Heart right ventricle (tissue), 16 donors: Measurements from ENCODE around the gene HSPA5. TPM values are rescaled to one million over a fixed set of nuclear protein-coding genes. Genes with fewer than 3 reads are reported as not detected.

Experiments used
- ATAC-seq, 8 donors: fragments of 200-7000 bp; cut with Tn5 transposase; one replicate each; pipeline ENCODE4 v1.9.1; 2020; ENCODE audit warnings: mild to moderate bottlenecking in 8 of 8, moderate library complexity in 8 of 8, moderate number of reproducible peaks in 1 of 8
- DNase-seq, 2 donors: peaks; one replicate each; pipeline ENCODE4 v3.0.0-alpha.2; 2020
- H3K27ac ChIP-seq, 10 donors: fragments of 200-600 bp; sonication (generic) in 2 of 10; one replicate each; pipeline versions ENCODE4 v1.5.0 to v1.8.0; 2020 to 2022; ENCODE audit warnings: mild to moderate bottlenecking in 3 of 10
- H3K27me3 ChIP-seq, 7 donors: fragments of 200-600 bp; one replicate each; pipeline ENCODE4 v1.8.0; 2021 to 2022; ENCODE audit warnings: mild to moderate bottlenecking in 2 of 7
- H3K36me3 ChIP-seq, 9 donors: fragments of 200-600 bp; sonication (generic) in 1 of 9; one replicate each; pipeline versions ENCODE4 v1.5.0 to v1.8.0; 2020 to 2022; ENCODE audit warnings: mild to moderate bottlenecking in 2 of 9
- H3K4me1 ChIP-seq, 9 donors: fragments of 200-600 bp; sonication (generic) in 1 of 9; one replicate each; pipeline versions ENCODE4 v1.5.0 to v1.8.0; 2020 to 2022; ENCODE audit warnings: mild to moderate bottlenecking in 4 of 9
- H3K4me3 ChIP-seq, 10 donors: fragments of 200-600 bp; sonication (generic) in 2 of 10; one replicate each; pipeline versions ENCODE4 v1.5.0 to v1.8.0; 2020 to 2022; ENCODE audit warnings: mild to moderate bottlenecking in 7 of 10, moderate library complexity in 2 of 10
- H3K9me3 ChIP-seq, 11 donors: fragments of 200-600 bp in 10 of 11; sonication (generic) in 2 of 11; one replicate each; pipeline versions ENCODE4 v1.5.0 to v1.8.0; 2013 to 2022; ENCODE audit warnings: mild to moderate bottlenecking in 2 of 11, control low read depth in 1 of 11, moderate library complexity in 1 of 11
- CTCF ChIP-seq, 9 donors: fragments of 200-600 bp; sonication (generic) in 2 of 9; IDR thresholded peaks; one replicate each; pipeline versions ENCODE4 v1.5.0 to v1.8.0; 2021 to 2022; ENCODE audit warnings: antibody characterized with exemption in 9 of 9, mild to moderate bottlenecking in 5 of 9, moderate library complexity in 1 of 9
- WGBS, 2 donors: extraction: QIAGEN DNeasy Blood & Tissue Kit; methylation state at CpG; one replicate each; pipeline ENCODE4 v1.1.7; 2013; ENCODE audit warnings: inconsistent platforms in 1 of 2; 5-methylcytosine and 5-hydroxymethylcytosine counted together
- intact Hi-C, 10 donors: fragments of 100-400 bp; cut with DNase I; formaldehyde crosslinking; loops; one replicate each; pipeline versions ENCODE4 v1.11.1 to v1.14.2; 2022
- polyA plus RNA-seq, 2 donors: library from polyadenylated mRNA; stranded (reverse); fragments of 200-250 nt; gene quantifications; one replicate each; pipeline ENCODE4 v1.2.3, GENCODE V29; 2013
- total RNA-seq, 10 donors: library from RNA; stranded (reverse); fragmentation: NEBNext Ultra II Directional in 3 of 10; extraction: Animal tissue kit (Norgen Biotek cat#: 25700) in 3 of 10; gene quantifications; one replicate each; pipeline versions ENCODE4 v1.2.1 to v1.2.4, GENCODE V29; 2021 to 2023
- donor health status: Arrhythmogenic right ventricular cardiomyopathy.
- donor health status: ischemic (EF 13 %, LVEDD 7.1; RV severe dilation, severe dysfunction).
- donor health status: healthy with polysubstance abuse.
- donor health status: DM: no; HTN: yes; CAD: no.
- donor health status: DM: no; HTN: no; CAD: no.
- donor health status: ischemic (EF 25% LVEDD 6.9; RV normal size, moderate dysfunction).
- donor health status: ischemic (EF 25% LVEDD 5.7; RV mildly dilated, moderate dysfunction).
- donor health status: healthy.
- donor health status: DM: yes; HTN: yes; CAD: no.
- donor health status: Ischemic cardiomyopathy.
- donor health status: ischemic (EF 35%, LVEDD 5.7; RV mildly dilated, moderate dysfunction).
- donor health status: nonischemic (EF 11% LVEDD 7.7; RV severe dilation, severe dysfunction).
- donor health status: DM: yes; HTN: yes; CAD: no.
- donor health status: PGD.
- donor health status: ischemic (EF 29% LVEDD 5.4; RV normal size, mild dysfunction).
- donor health status: nonischemic (EF 23%, LVEDD 6.1; RV moderate dilation, normal function).

HSPA5 gene
- total and polyA plus RNA-seq, 12 donors = 50.6 to 1,022 (median 234) TPM

GRCh38 chr9:125190361-125190801, 50.8 kb downstream of the HSPA5 start:
- DNase-seq = no peak
- no peak for TF ChIP-seq CTCF (IDR thresholded peaks at IDR 0.05)
- 55% methylated on average over 14 of the region's 14 CpGs for WGBS, 2 donors
- H3K27ac ChIP-seq = peak overlapping the region; percentile 52 to 99 (median 95)
- no peaks in the 10 kb centered on the region for H3K36me3 ChIP-seq
- H3K4me3 ChIP-seq = peak overlapping the region; percentile 73 to 100 (median 90)
- H3K9me3 ChIP-seq = no peaks in the 10 kb centered on the region
- H3K4me1 ChIP-seq = peaks cover 4 to 52% (median 41%) of the 10 kb centered on the region in 9 donors
- H3K27me3 ChIP-seq = no peaks in the 10 kb centered on the region
- peak in 1 of 8 donors; percentile 5 for ATAC-seq
- intact Hi-C loops = no loop called here

GRCh38 chr9:125189361-125190289, 51.5 kb downstream of the HSPA5 start, which contains the start of gene PPP6C:
Gene PPP6C, minus strand, starts transcription at chr9:125189803. Its CDS starts 85 bp downstream, at chr9:125189718.
- Histone ChIP-seq H3K4me1 (peaks cover 4 to 53% (median 41%) of the 10 kb centered on the region in 9 donors), H3K36me3 (peaks cover 0 to 1% (median 0%) of the 10 kb centered on the region in 9 donors), H3K4me3 (peak within 1 kb of the TSS; percentile 73 to 100 (median 90)), H3K27ac (peak within 1 kb of the TSS; percentile 52 to 99 (median 95)), H3K27me3 (no peaks in the 10 kb centered on the region), H3K9me3 (no peaks in the 10 kb centered on the region)
- intact Hi-C loops = loop anchor here in 2 of 10 donors (5.0 kb wide), 1 partner anchor 247 kb away; the partner anchor contains the start of gene GOLGA1 (in 2 of the 2)
- peak; percentile 98 for DNase-seq
- WGBS, 2 donors = 0 to 1% methylated on average over 82 of the region's 82 CpGs
- peak; percentile 21 to 85 (median 69) for TF ChIP-seq CTCF (IDR thresholded peaks at IDR 0.05)
- peak; percentile 99 for ATAC-seq

- H3K9me3 ChIP-seq = no peaks in the 10 kb centered on the region
- intact Hi-C loops = loop anchor here in 2 of 10 donors (5.0 kb wide), 1 partner anchor 247 kb away; the partner anchor contains the start of gene GOLGA1 (in 2 of the 2)
- no peaks in the 10 kb centered on the region for H3K27me3 ChIP-seq
- DNase-seq (peak in 1 of 2 donors; percentile 21), ATAC-seq (peak in 5 of 8 donors; percentile 10 to 18 (median 15))
- peaks cover 0 to 8% (median 0%) of the 10 kb centered on the region in 9 donors for H3K36me3 ChIP-seq
- H3K4me1 ChIP-seq = peaks cover 4 to 59% (median 45%) of the 10 kb centered on the region in 9 donors
- no peak for TF ChIP-seq CTCF (IDR thresholded peaks at IDR 0.05)
- 0% methylated on average over 26 of the region's 26 CpGs for WGBS, 2 donors
- peak overlapping the region; percentile 52 to 99 (median 95) for H3K27ac ChIP-seq
- peak overlapping the region; percentile 73 to 100 (median 90) for H3K4me3 ChIP-seq
Observed at GRCh38 chr9:125189011-125189360, 52.2 kb downstream of the HSPA5 start.

Other genes with a start within 250 kb of the HSPA5 start
- gene SCAI, start 97.8 kb downstream of the HSPA5 start, total RNA-seq = 1 to 10 TPM; 2.5 to 4.4 (median 3.6) TPM
- 1 to 10 TPM in 1 of 2 donors, under 1 TPM in 1; 0.51 to 1.5 TPM for gene SCAI, start 97.8 kb downstream of the HSPA5 start, polyA plus RNA-seq
- 10 to 100 TPM; 32.3 to 41.5 (median 38.5) TPM for gene PPP6C, start 51.5 kb downstream of the HSPA5 start, total RNA-seq
- gene PPP6C, start 51.5 kb downstream of the HSPA5 start, polyA plus RNA-seq = 10 to 100 TPM; 10.3 to 17.3 TPM
- 10 to 100 TPM in 6 of 10 donors, 1 to 10 TPM in 4; 6.5 to 12.7 (median 10.2) TPM for gene RABEPK, start 40.8 kb downstream of the HSPA5 start, total RNA-seq
- gene RABEPK, start 40.8 kb downstream of the HSPA5 start, polyA plus RNA-seq = 10 to 100 TPM in 1 of 2 donors, 1 to 10 TPM in 1; 9.7 to 24.3 TPM
- 10 to 100 TPM; 27.0 to 40.0 (median 35.0) TPM for gene GAPVD1, start 20.5 kb upstream of the HSPA5 start, total RNA-seq
- gene GAPVD1, start 20.5 kb upstream of the HSPA5 start, polyA plus RNA-seq = 1 to 10 TPM; 6.9 to 7.8 TPM